Fibroblast of peridontal ligament (primary cell): ENCODE results near the gene AGAP1.
"Not testable (repeated sequence)": the region's sequence is repeated elsewhere in the genome, so short reads cannot be mapped to it uniquely, and the experiment has no call there.

Experiments used
- DNase-seq: peaks from one replicate; pipeline ENCODE4 v3.0.0-alpha.2; 2010; ENCODE audit errors: extremely low read depth

Gene AGAP1

GRCh38 chr2:235591231-235591730 lies 97.4 kb downstream of the AGAP1 start:
- DNase-seq: no peak

GRCh38 chr2:235591921-235592320 lies 98.1 kb downstream of the AGAP1 start:
- DNase-seq: peak; percentile 30

GRCh38 chr2:235592430-235592829 lies 98.6 kb downstream of the AGAP1 start:
- peak; percentile 60 for DNase-seq

GRCh38 chr2:235592836-235593235 lies 99.0 kb downstream of the AGAP1 start:
- DNase-seq: no peak

- DNase-seq: peak; percentile 93
Observed at GRCh38 chr2:235594041-235594440, 100.2 kb downstream of the AGAP1 start.

- no peak for DNase-seq
Observed at GRCh38 chr2:235594964-235595363, 101.1 kb downstream of the AGAP1 start.

- peak; percentile 86 for DNase-seq
Observed at GRCh38 chr2:235595422-235596010, 101.7 kb downstream of the AGAP1 start.

GRCh38 chr2:235596272-235596671 lies 102.4 kb downstream of the AGAP1 start:
- DNase-seq: no peak

GRCh38 chr2:235597081-235597615 lies 103.3 kb downstream of the AGAP1 start:
- DNase-seq: no peak

- no peak for DNase-seq
Observed at GRCh38 chr2:235598026-235598425, 104.2 kb downstream of the AGAP1 start.

- DNase-seq: no peak
Observed at GRCh38 chr2:235598532-235599531, 105.0 kb downstream of the AGAP1 start.

- DNase-seq: no peak
Observed at GRCh38 chr2:235599596-235600338, 105.9 kb downstream of the AGAP1 start.

- DNase-seq: no peak
Observed at GRCh38 chr2:235600406-235600805, 106.6 kb downstream of the AGAP1 start.

GRCh38 chr2:235600926-235601325 lies 107.1 kb downstream of the AGAP1 start:
- no peak for DNase-seq

- DNase-seq: no peak
Observed at GRCh38 chr2:235601960-235602704, 108.3 kb downstream of the AGAP1 start.

- DNase-seq: not testable (repeated sequence)
Observed at GRCh38 chr2:235602971-235603370, 109.1 kb downstream of the AGAP1 start.

- no peak for DNase-seq
Observed at GRCh38 chr2:235603659-235604058, 109.8 kb downstream of the AGAP1 start.

- DNase-seq: peak; percentile 97
Observed at GRCh38 chr2:235605312-235606003, 111.6 kb downstream of the AGAP1 start.

GRCh38 chr2:235606004-235606715 lies 112.3 kb downstream of the AGAP1 start:
- peak; percentile 25 for DNase-seq
